HepG2 (cell line): ENCODE results near the gene PCGF6. TPM values are rescaled to one million over a fixed set of nuclear protein-coding genes. Genes with fewer than 3 reads are reported as not detected.
A peak's percentile ranks its signal among the peaks of the same experiment; 100 is the strongest.

Experiments used
- BCL3 ChIP-seq: sonication (generic); formaldehyde crosslinking; IDR thresholded peaks from 2 replicates; pipeline ENCODE4 v1.5.1; 2020; ENCODE audit warnings: mild to moderate bottlenecking, missing genetic modification reagents, moderate library complexity
- IKZF4 ChIP-seq: sonication (generic); formaldehyde crosslinking; IDR thresholded peaks from 2 replicates; pipeline ENCODE4 v1.5.1; 2020; ENCODE audit warnings: borderline replicate concordance, mild to moderate bottlenecking, low read depth, missing genetic modification reagents; ENCODE audit errors: not compliant biosample characterization
- JUN ChIP-seq: sonication (generic); formaldehyde crosslinking; IDR thresholded peaks from 2 replicates; pipeline ENCODE4 v1.4.0; 2020; ENCODE audit warnings: mild to moderate bottlenecking, missing genetic modification reagents
- KAT7 ChIP-seq: IDR thresholded peaks from 2 replicates; pipeline ENCODE4 v1.6.1; 2018; ENCODE audit warnings: borderline replicate concordance, missing compliant biosample characterization
- KAT8 ChIP-seq: IDR thresholded peaks from 2 replicates; pipeline ENCODE4 v1.6.1; 2016; ENCODE audit warnings: missing genetic modification reagents, missing compliant biosample characterization
- MAFF ChIP-seq: IDR thresholded peaks from 2 replicates; pipeline ENCODE4 v1.6.1; 2011; ENCODE audit warnings: low read depth, low read length, improper control_type of control experiment
- MEIS1 ChIP-seq: sonication (generic); formaldehyde crosslinking; IDR thresholded peaks from 2 replicates; pipeline ENCODE4 v1.9.0; 2021; ENCODE audit warnings: mild to moderate bottlenecking, missing genetic modification reagents, moderate library complexity, borderline replicate concordance
- MTA3 ChIP-seq: sonication (generic); formaldehyde crosslinking; IDR thresholded peaks from 2 replicates; pipeline ENCODE4 v1.4.0; 2020; ENCODE audit warnings: missing genetic modification reagents
- NKX3-1 ChIP-seq: sonication (generic); formaldehyde crosslinking; IDR thresholded peaks from 2 replicates; pipeline ENCODE4 v1.5.0; 2020; ENCODE audit warnings: missing genetic modification reagents
- PRMT3 ChIP-seq: sonication (generic); formaldehyde crosslinking; IDR thresholded peaks from 2 replicates; pipeline ENCODE4 v1.8.1; 2022; ENCODE audit warnings: low read depth, mild to moderate bottlenecking, moderate library complexity, missing genetic modification reagents, borderline replicate concordance
- RORA ChIP-seq: sonication (generic); formaldehyde crosslinking; IDR thresholded peaks from 2 replicates; pipeline ENCODE4 v1.5.0; 2020; ENCODE audit warnings: mild to moderate bottlenecking, missing genetic modification reagents, moderate library complexity
- U2AF2 ChIP-seq: fragments of 200-400 bp; formaldehyde crosslinking; IDR thresholded peaks from 2 replicates; pipeline ENCODE4 v1.6.1; 2017; ENCODE audit warnings: low read depth, mild to moderate bottlenecking, low read length
- XBP1 ChIP-seq: sonication (generic); formaldehyde crosslinking; IDR thresholded peaks from 2 replicates; pipeline ENCODE4 v1.5.0; 2020; ENCODE audit warnings: missing genetic modification reagents
- ZNF10 ChIP-seq: sonication (generic); formaldehyde crosslinking; IDR thresholded peaks from 2 replicates; pipeline ENCODE4 v1.4.0; 2020; ENCODE audit warnings: mild to moderate bottlenecking, low read depth, missing genetic modification reagents, borderline replicate concordance
- ZNF142 ChIP-seq: sonication (generic); formaldehyde crosslinking; IDR thresholded peaks from 2 replicates; pipeline ENCODE4 v1.4.0; 2020; ENCODE audit warnings: missing genetic modification reagents
- ZNF207 ChIP-seq: fragments of 450-650 bp; IDR thresholded peaks from 2 replicates; pipeline ENCODE4 v1.6.1; 2016; ENCODE audit warnings: antibody characterized with exemption, borderline replicate concordance
- ZNF496 ChIP-seq: sonication (generic); formaldehyde crosslinking; IDR thresholded peaks from 2 replicates; pipeline ENCODE4 v1.8.1; 2023; ENCODE audit warnings: mild to moderate bottlenecking, moderate library complexity, missing genetic modification reagents; ENCODE audit not compliant: insufficient replicate concordance
- ZNF512 ChIP-seq: sonication (generic); formaldehyde crosslinking; IDR thresholded peaks from 2 replicates; pipeline ENCODE4 v1.4.0; 2020; ENCODE audit warnings: mild to moderate bottlenecking, missing genetic modification reagents
- ZNF607 ChIP-seq: sonication (generic); formaldehyde crosslinking; IDR thresholded peaks from 2 replicates; pipeline ENCODE4 v1.5.1; 2020; ENCODE audit warnings: missing genetic modification reagents, mild to moderate bottlenecking, borderline replicate concordance
- ZNF670 ChIP-seq: sonication (generic); formaldehyde crosslinking; IDR thresholded peaks from 2 replicates; pipeline ENCODE4 v1.8.0; 2022; ENCODE audit warnings: mild to moderate bottlenecking, missing genetic modification reagents, borderline replicate concordance
- ZNF768 ChIP-seq: sonication (generic); formaldehyde crosslinking; IDR thresholded peaks from 2 replicates; pipeline ENCODE4 v1.4.0; 2020; ENCODE audit warnings: missing genetic modification reagents
- ZNF891 ChIP-seq: sonication (generic); formaldehyde crosslinking; IDR thresholded peaks from 2 replicates; pipeline ENCODE4 v1.5.0; 2020; ENCODE audit warnings: mild to moderate bottlenecking, missing genetic modification reagents
- polyA plus RNA-seq, 8 experiments: library from polyadenylated mRNA; depleted of rRNA in 3 of 8; stranded (reverse) in 7 of 8; unstranded in 1 of 8; fragments of >200 nt; fragmentation: Illumina TruSeq in 4 of 8; extraction: Trizol in 4 of 8; gene quantifications; 2 replicates each; pipeline versions ENCODE4 v1.2.1 to v1.2.3, GENCODE V29; 2011 to 2016; ENCODE audit warnings: low read depth in 4 of 8, missing spikeins in 1 of 8, mixed read lengths in 1 of 8; ENCODE audit not compliant: insufficient read depth in 1 of 8
- total RNA-seq, 5 experiments: library from RNA; depleted of rRNA; stranded (reverse); fragments of >200 nt; fragmentation: Illumina TruSeq; extraction: Trizol; gene quantifications; 2 replicates each; pipeline ENCODE4 v1.2.3, GENCODE V29; 2016; ENCODE audit warnings: low read depth in 1 of 5

The PCGF6 gene
- total and polyA plus RNA-seq, 2 of the 13 experiments (the other 11 are each of a cell fraction or from before 2014, with no cell fraction given) = 5.2 to 19.4 TPM

- peak; percentile 33 for TF ChIP-seq IKZF4 (CRISPR knock-in tag)
- TF ChIP-seq ZNF768 (CRISPR knock-in tag) = peak; percentile 48
- no peak for TF ChIP-seq ZNF496
- TF ChIP-seq ZNF10 (CRISPR knock-in tag) = no peak
- no peak; the same call in none of the 2 replicates for TF ChIP-seq KAT7 (CRISPR knock-in tag)
- no peak for TF ChIP-seq MTA3
- TF ChIP-seq ZNF207 = no peak
- no peak; the same call in 1 of the 2 replicates for TF ChIP-seq ZNF891 (CRISPR knock-in tag)
- TF ChIP-seq ZNF670 (CRISPR knock-in tag) = no peak
- TF ChIP-seq ZNF607 (CRISPR knock-in tag) = peak; percentile 18; the same call in 1 of the 2 replicates
- TF ChIP-seq ZNF142 (CRISPR knock-in tag) = 0 out of 2 replicates have a peak, but pooled peaks have one; percentile 57
- no peak for TF ChIP-seq MAFF
- TF ChIP-seq KAT8 (CRISPR knock-in tag) = peak; percentile 95
- no peak for TF ChIP-seq XBP1 (CRISPR knock-in tag)
- TF ChIP-seq MEIS1 (CRISPR knock-in tag) = no peak; the same call in 1 of the 2 replicates
- no peak for TF ChIP-seq JUN
- TF ChIP-seq ZNF512 (CRISPR knock-in tag) = no peak
- TF ChIP-seq NKX3-1 (CRISPR knock-in tag) = peak; percentile 78; the same call in 1 of the 2 replicates
- no peak for TF ChIP-seq U2AF2
- TF ChIP-seq BCL3 (CRISPR knock-in tag) = no peak
- no peak for TF ChIP-seq RORA
- TF ChIP-seq PRMT3 (CRISPR knock-in tag) = no peak
These were observed 45.3 kb upstream of the PCGF6 start, which contains the start of the genes ATP5MK and PDCD11 (continued) for GRCh38 chr10:103396067-103396788.
